ENCODE results near the gene CLEC4M. TPM values are rescaled to one million over a fixed set of nuclear protein-coding genes. Genes with fewer than 3 reads are reported as not detected.

The CLEC4M gene
- total and polyA plus RNA-seq, 2 donors: not detected

DNA sequence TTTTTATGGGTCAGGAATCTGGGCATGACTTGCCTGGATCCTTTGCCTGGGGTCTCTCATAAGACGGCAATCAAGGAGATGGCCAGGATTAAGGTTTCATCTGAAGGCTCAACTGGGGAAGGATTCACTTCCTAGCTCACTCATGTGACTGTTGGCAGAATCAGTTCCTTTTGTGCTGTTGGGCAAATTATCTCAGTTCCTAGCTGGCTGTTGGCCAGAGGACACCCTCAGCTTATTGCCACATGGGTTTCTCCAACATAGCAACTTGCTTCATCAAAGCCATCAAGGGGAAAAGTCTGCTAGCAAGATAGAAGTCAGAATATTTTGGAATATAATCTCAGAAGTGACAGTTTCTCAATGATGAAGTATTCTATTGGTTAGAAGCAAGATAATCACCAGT lies 54.8 kb downstream of the CLEC4M start:
- no peaks in the 10 kb centered on the region for H3K4me1 ChIP-seq (ENCODE audit: insufficient read depth)
- no peak for DNase-seq (ENCODE audit: extremely low spot score)
- no peaks in the 10 kb centered on the region for H3K36me3 ChIP-seq (ENCODE audit: insufficient read depth)
- H3K4me3 ChIP-seq (ENCODE audit: low read depth, low read length): no peak overlapping the region
- 97% methylated on average over 1 of the region's 1 CpG for WGBS
- no peak overlapping the region for H3K27ac ChIP-seq (ENCODE audit: low read depth)

DNA sequence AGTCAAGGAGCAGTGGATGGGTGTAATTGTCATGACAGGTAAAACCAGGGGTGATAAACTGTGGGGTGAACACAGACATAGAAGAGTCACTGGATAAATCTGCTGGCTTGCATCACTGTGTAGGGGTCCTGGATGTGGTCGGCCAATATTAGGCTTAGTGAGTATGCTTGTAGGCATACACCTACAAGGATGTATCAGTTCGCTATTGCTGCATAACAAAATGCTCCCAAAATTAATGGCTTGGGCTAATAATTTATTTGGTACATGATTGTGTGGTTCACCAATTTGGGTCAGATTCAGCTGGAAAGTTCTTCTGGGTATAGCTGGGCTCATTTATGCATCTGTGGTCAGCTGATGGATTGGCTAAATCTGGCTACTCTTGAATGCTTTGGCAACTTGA lies 55.8 kb downstream of the CLEC4M start:
- no peak overlapping the region for H3K4me3 ChIP-seq (ENCODE audit: low read depth, low read length)
- WGBS: 42% methylated on average over 2 of the region's 2 CpGs
- no peaks in the 10 kb centered on the region for H3K4me1 ChIP-seq (ENCODE audit: insufficient read depth)
- no peak overlapping the region for H3K27ac ChIP-seq (ENCODE audit: low read depth)
- H3K36me3 ChIP-seq (ENCODE audit: insufficient read depth): no peaks in the 10 kb centered on the region
- DNase-seq (ENCODE audit: extremely low spot score): no peak

Other genes starting within 250 kb of the CLEC4M start
- 19.0 TPM for gene ZNF358, start 247.1 kb upstream of the CLEC4M start, total RNA-seq
- gene ZNF358, start 247.1 kb upstream of the CLEC4M start, polyA plus RNA-seq: 115 TPM
- 6.9 TPM for gene MCOLN1, start 240.6 kb upstream of the CLEC4M start, total RNA-seq
- gene MCOLN1, start 240.6 kb upstream of the CLEC4M start, polyA plus RNA-seq: 35.5 TPM
- gene PNPLA6, start 227.5 kb upstream of the CLEC4M start, total RNA-seq: 25.2 TPM
- gene PNPLA6, start 227.5 kb upstream of the CLEC4M start, polyA plus RNA-seq: 54.1 TPM
- 0.90 TPM for gene CAMSAP3, start 167.4 kb upstream of the CLEC4M start, total RNA-seq
- 2.0 TPM for gene CAMSAP3, start 167.4 kb upstream of the CLEC4M start, polyA plus RNA-seq
- 18.1 TPM for gene XAB2, start 133.7 kb upstream of the CLEC4M start, total RNA-seq
- 47.7 TPM for gene XAB2, start 133.7 kb upstream of the CLEC4M start, polyA plus RNA-seq
- 17.5 TPM for gene PET100, start 133.4 kb upstream of the CLEC4M start, total RNA-seq
- 61.8 TPM for gene PET100, start 133.4 kb upstream of the CLEC4M start, polyA plus RNA-seq
- gene PCP2, start 129.5 kb upstream of the CLEC4M start, total RNA-seq: not detected
- 0.19 TPM for gene PCP2, start 129.5 kb upstream of the CLEC4M start, polyA plus RNA-seq
- 9.9 TPM for gene STXBP2, start 126.1 kb upstream of the CLEC4M start, total RNA-seq
- gene STXBP2, start 126.1 kb upstream of the CLEC4M start, polyA plus RNA-seq: 25.3 TPM
- 2.3 TPM for gene RETN, start 94.2 kb upstream of the CLEC4M start, total RNA-seq
- 17.8 TPM for gene RETN, start 94.2 kb upstream of the CLEC4M start, polyA plus RNA-seq
- 0.26 TPM for gene MCEMP1, start 86.2 kb upstream of the CLEC4M start, total RNA-seq
- 1.1 TPM for gene MCEMP1, start 86.2 kb upstream of the CLEC4M start, polyA plus RNA-seq
- gene TRAPPC5, start 82.4 kb upstream of the CLEC4M start, total RNA-seq: 21.6 TPM
- 112 TPM for gene TRAPPC5, start 82.4 kb upstream of the CLEC4M start, polyA plus RNA-seq
- gene FCER2, start 61.1 kb upstream of the CLEC4M start, total RNA-seq: 0.21 TPM
- 0.90 TPM for gene FCER2, start 61.1 kb upstream of the CLEC4M start, polyA plus RNA-seq
- gene CLEC4G, start 31.1 kb upstream of the CLEC4M start, total RNA-seq: 0.48 TPM
- gene CLEC4G, start 31.1 kb upstream of the CLEC4M start, polyA plus RNA-seq: 1.1 TPM
- gene CD209, start 15.7 kb upstream of the CLEC4M start, total RNA-seq: 6.2 TPM
- gene CD209, start 15.7 kb upstream of the CLEC4M start, polyA plus RNA-seq: 5.3 TPM
- gene EVI5L, start 67.0 kb downstream of the CLEC4M start, total RNA-seq: 7.8 TPM
- gene EVI5L, start 67.0 kb downstream of the CLEC4M start, polyA plus RNA-seq: 21.1 TPM
- 0.11 TPM for gene PRR36, start 111.1 kb downstream of the CLEC4M start, total RNA-seq
- gene PRR36, start 111.1 kb downstream of the CLEC4M start, polyA plus RNA-seq: 0.10 TPM
- gene LRRC8E, start 125.3 kb downstream of the CLEC4M start, total RNA-seq: 1.3 TPM
- gene LRRC8E, start 125.3 kb downstream of the CLEC4M start, polyA plus RNA-seq: 1.1 TPM
- 9.8 TPM for gene MAP2K7, start 140.6 kb downstream of the CLEC4M start, total RNA-seq
- gene MAP2K7, start 140.6 kb downstream of the CLEC4M start, polyA plus RNA-seq: 31.0 TPM
- not detected for gene TGFBR3L, start 151.6 kb downstream of the CLEC4M start, total RNA-seq
- gene TGFBR3L, start 151.6 kb downstream of the CLEC4M start, polyA plus RNA-seq: 2.6 TPM
- 6.8 TPM for gene SNAPC2, start 157.1 kb downstream of the CLEC4M start, total RNA-seq
- gene SNAPC2, start 157.1 kb downstream of the CLEC4M start, polyA plus RNA-seq: 55.6 TPM
- gene CTXN1, start 162.9 kb downstream of the CLEC4M start, total RNA-seq: 0.63 TPM
- gene CTXN1, start 162.9 kb downstream of the CLEC4M start, polyA plus RNA-seq: 22.1 TPM
- 31.2 TPM for gene TIMM44, start 180.4 kb downstream of the CLEC4M start, total RNA-seq
- gene TIMM44, start 180.4 kb downstream of the CLEC4M start, polyA plus RNA-seq: 60.2 TPM
- gene ELAVL1, start 242.4 kb downstream of the CLEC4M start, total RNA-seq: 41.1 TPM
- 36.7 TPM for gene ELAVL1, start 242.4 kb downstream of the CLEC4M start, polyA plus RNA-seq